Activated CD4-positive, alpha-beta T cell treated with anti-CD3 and anti-CD28 coated beads, Interleukin-2, amount 50 U/mL, for 1 hour (primary cell): ENCODE data around the gene TJP3.

Source experiments
- DNase-seq: peaks from one replicate; pipeline ENCODE4 v3.0.0-alpha.2; 2020

TJP3 gene

GRCh38 chr19:3692141-3693024 is 15.8 kb upstream of the TJP3 start:
- DNase-seq, result peak; percentile 63

DNA sequence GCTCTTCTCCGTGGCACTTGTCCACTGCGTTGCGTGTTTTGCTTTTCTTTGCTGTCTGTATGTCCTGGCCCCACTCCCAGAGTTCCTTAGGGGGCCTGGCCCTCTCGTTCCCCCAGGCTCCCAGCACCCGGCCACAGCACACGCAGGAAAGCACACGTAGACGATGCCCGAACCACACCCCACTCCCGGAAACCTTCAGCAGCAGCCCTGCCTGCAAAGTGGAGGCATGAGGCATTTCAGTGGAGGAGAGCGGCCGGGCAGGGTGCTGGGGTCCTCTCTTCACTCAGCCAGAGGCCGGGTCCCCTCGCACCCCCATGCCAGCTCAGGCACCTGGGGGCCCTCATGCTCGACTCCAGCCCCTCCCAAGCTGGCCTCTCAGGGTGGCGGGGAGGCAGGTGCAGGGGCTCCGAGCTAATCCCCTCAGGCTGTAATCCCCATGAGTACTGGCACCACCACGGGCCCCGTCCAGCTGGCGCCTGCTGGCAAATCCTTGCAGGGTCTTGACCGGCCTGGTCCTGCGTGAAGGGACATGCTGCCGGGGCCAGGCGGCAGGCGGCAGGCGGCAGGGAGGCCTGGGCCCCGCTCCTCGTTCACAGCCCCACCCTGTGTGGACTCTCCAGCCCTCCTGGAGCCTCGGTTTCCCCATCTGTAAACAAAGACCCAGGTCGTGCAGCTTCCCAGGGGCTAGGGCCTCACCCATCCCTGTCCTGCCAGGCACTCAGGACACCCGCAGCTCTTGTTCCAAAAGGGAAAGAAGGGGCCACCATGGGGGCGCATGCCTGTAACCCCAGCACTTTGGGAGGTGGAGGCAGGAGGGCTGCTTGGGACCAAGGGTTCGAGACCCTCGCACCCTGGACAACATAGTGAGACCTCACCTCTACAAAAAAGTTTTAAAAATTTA is 14.9 kb upstream of the TJP3 start:
- no peak for DNase-seq

GRCh38 chr19:3694361-3695123 is 13.6 kb upstream of the TJP3 start:
- no peak for DNase-seq

- no peak for DNase-seq
Measured at GRCh38 chr19:3695124-3695733, 13.0 kb upstream of the TJP3 start.

GRCh38 chr19:3695986-3696659 is 12.1 kb upstream of the TJP3 start:
- no peak for DNase-seq

DNA sequence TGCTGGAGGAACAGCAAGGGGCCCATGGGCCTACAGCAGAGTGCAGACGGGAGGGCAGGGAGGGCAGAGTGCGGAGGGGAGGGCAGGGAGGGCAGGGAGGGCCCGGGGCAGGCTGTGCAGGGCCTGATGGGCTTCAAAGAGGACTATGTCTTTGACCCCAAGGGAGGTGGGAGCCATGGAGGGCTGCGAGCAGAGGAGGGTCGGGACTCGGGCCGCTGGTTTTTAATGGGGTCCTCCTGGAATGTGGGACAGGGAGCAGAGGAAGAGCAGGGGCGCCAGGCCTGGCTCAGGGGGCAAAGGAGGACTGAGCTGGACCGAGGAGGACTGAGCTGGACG is 11.6 kb upstream of the TJP3 start:
- DNase-seq, result no peak

GRCh38 chr19:3697094-3697493 is 11.1 kb upstream of the TJP3 start:
- no peak for DNase-seq

- DNase-seq, result no peak
Measured at GRCh38 chr19:3697671-3698385, 10.4 kb upstream of the TJP3 start.

GRCh38 chr19:3698386-3698950 is 9.7 kb upstream of the TJP3 start:
- DNase-seq, result no peak

DNA sequence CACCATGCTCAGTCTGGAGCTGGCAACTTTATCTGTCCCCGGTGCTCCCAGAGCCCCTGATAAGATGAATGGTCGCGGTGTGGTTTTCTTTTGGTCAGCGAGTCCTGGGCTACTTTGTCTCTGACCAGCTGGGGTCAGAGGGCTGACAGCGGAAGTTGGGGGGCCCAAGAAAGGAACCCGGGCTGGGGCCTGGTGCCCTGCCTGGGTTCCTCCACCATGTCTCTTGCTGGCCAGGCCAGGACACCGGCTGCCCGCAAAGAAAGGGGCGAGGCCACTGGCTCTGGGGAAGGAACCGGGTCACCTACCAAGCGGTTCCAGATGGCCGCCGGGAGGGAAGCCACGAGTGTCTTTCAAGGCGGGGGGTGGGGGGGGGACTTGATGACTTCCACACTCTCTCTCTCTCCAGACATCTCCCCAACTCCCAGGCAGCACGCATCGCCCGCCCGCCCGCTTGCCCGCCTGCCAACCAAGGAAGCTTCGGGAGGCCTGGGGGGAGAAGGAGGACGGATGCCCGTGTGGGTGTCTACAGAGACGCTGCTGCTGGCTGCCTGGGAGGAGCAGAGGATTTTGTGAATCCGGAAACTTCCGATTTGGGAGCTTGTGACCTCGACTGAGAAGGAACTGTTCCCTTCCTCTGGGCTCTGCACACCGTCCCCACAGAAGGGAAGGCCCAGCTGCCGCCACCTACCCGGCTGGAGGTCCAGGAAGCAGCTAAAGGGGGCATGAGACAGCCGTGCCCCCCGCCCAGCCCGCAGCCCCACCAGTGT is 9.0 kb upstream of the TJP3 start:
- no peak for DNase-seq

DNA sequence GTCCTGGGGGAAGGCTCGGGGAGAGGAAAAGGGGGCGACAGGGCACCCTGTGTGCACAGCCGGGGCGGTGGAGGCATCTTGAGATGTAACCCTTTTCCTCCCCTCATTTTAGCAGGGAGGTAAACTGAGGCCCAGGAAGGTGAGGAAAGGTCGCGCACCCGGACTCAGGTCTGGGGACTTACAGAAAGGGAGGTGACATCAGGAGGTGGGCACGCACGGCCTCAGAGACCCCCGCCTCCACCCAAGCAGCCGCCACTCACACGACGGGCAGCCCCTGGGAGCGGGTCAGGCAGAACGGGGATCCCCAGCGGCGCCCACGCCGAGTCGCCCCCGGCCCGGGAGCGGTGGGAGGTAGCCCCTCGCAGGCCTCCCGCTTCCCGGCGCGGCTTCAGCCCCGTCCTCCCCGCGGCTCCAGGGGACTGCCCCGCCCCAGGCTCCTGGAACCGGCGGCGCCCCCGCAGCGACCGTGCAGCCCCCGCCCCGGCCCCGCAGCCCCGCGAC is 8.4 kb upstream of the TJP3 start:
- no peak for DNase-seq

GRCh38 chr19:3700242-3701032 is 7.7 kb upstream of the TJP3 start, which contains the start of gene PIP5K1C:
Gene PIP5K1C, minus strand, starts transcription at chr19:3700468. Its CDS starts 78 bp downstream, at chr19:3700390.
- DNase-seq, result peak; percentile 93

GRCh38 chr19:3701200-3701599 is 7.0 kb upstream of the TJP3 start:
- DNase-seq, result no peak

DNA sequence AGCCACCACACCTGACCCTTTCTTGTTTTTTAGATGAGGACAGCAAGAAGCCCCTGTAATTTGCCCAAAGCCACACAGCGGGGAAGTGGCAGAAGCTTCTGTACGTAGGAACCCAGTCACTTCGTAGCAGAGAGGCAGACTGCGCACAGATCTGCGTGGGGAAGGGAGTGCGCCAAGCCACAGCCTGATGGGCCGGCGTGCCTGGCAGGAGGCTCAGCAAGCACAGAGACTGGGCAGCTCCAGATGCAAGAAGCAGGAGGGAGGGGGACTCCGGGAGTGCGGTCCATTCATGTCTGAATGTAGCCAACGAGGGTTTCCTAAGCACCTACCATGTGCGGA is 347 bp upstream of the TJP3 start:
- DNase-seq, result no peak

DNA sequence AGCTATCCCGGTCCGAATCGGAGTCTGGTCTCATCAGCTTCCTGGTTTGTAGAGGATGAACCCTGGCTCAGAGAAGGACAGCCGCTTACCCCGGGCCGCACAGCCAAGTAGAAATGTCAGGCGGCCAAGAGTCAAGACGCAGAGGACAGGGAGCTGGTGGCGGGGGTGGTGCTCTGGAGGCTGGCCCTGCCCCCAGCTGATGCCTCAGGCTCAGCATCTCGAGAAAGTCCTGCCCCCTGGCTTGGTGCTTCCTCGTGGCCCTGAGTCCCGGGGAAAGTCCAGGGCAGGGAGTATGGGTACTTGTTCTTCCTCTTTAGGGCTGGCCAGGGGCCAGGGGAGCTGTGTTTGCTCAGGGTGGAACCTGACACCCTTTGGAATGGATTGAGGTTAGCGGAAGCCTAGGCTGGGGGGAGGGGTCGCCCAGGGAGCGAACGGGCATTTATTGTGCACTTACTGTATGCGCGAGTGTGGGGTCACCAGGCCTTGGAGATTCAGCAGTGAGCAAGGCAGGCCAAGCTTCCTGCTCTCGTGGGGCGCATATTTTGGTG is 2.2 kb downstream of the TJP3 start:
- no peak for DNase-seq

DNA sequence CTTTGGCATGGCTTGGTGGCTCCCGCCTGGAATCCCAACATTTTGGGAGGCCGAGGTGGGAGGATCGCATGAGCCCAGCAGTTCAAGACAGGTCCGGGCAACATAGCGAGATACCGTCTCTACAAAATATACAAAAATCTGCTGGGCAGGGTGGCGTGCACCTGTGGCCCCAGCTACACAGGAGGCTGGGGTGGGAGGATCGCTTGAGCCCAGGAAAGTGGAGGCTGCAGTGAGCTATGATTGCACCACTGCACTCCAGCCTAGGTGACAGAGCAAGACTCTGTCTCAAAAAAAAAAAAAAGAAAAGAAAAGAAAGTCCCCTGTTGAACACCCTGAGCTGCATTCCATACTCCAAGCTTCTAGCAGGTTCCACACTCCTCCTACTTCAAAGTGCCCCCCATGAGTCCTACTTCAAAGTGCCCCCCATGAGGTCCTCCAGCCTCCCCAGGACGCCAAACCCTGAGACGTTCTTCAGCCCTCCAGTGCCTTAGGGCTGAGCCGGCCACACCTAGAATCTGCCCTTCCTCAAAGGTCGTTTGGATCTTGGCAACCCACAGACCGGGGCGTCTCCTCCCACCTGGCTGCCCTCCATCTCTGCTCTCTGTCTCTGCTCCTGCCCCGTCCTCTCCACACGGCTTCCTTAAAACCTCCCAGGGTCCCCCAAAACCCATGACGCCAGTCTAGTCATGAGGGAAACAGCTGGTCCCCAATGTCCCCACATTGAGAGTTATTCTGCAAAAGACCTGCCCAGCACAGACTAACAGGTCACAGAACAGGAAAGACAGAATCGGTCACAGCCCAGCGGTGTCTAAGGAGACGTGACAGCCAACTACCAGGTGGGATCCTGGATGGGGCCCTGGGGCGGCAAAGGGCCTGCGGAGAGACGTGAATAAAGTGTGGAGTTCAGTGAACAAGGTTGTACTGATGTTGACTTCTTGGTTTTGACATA is 4.8 kb downstream of the TJP3 start:
- DNase-seq, result no peak

DNA sequence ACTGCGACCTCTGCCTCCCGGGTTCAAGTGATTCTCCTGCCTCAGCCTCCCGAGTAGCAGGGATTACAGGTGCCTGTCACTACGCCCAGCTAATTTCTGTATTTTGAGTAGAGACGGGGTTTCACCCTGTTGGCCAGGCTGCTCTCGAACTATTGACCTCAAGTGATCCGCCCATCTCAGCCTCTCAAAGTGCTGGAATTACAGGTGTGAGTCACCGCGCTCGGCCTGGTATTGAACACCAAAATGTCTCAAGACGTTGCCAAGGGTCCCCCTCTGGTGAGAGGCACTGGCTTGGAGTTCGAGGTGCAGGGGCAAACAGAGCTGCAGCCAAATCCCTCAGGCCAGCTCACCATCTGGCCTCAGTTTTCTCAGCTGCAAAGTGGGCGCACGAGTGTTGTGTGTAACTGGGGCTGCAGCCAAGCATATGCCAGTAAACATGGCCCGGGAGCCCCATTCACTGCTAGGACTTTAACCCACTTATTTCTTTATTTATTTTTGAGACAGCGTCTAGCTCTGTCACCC is 8.0 kb downstream of the TJP3 start:
- no peak for DNase-seq

GRCh38 chr19:3719868-3720267 is 11.7 kb downstream of the TJP3 start:
- DNase-seq, result no peak
